GM12878 (cell line): ENCODE results near the gene NDC80. TPM values are rescaled to one million over a fixed set of nuclear protein-coding genes. Genes with fewer than 3 reads are reported as not detected.

Source experiments
- ATAC-seq: fragments of 200-7000 bp; cut with Tn5 transposase; 3 replicates; pipeline ENCODE4 v1.9.1; 2020; ENCODE audit warnings: mild to moderate bottlenecking, moderate library complexity
- BruUV-seq: library from RNA; stranded (reverse); fragments of 400-500 nt; replicated peaks from 2 replicates; lab custom pipeline; 2021; lab: Mats Ljungman, UMichigan
- CTCF ChIA-PET: fragments of 300-600 bp; sonication (Branson Sonifier 250); formaldehyde crosslinking; extraction: SDS; loops from one replicate; lab custom pipeline; 2021; ENCODE audit warnings: inconsistent platforms; lab: Yijun Ruan, JAX
- POLR2A ChIA-PET: fragments of 350-600 bp; formaldehyde crosslinking; extraction: SDS; loops from one replicate; lab custom pipeline; 2021; ENCODE audit warnings: inconsistent platforms; lab: Charles Lee
- RAD21 ChIA-PET: fragments of 300-600 bp; sonication (Branson Sonifier 250); formaldehyde crosslinking; loops from one replicate; lab custom pipeline; 2023; ENCODE audit warnings: antibody characterized with exemption; ENCODE audit not compliant: unreplicated experiment; lab: Charles Lee
- SMC1A ChIA-PET: fragments of 300-600 bp; sonication (Branson Sonifier 250); formaldehyde crosslinking; loops from one replicate; lab custom pipeline; 2023; ENCODE audit not compliant: unreplicated experiment, uncharacterized antibody; lab: Charles Lee
- DNase-seq: peaks from one replicate; pipeline ENCODE4 v3.0.0-alpha.2; 2011; ENCODE audit warnings: low read depth, low spot score
- FAIRE-seq: peaks from 3 replicates; lab custom pipeline; 2011; peaks lifted over from hg19 to GRCh38; lab: Jason Lieb, UNC
- H2AFZ ChIP-seq: 2 replicates; pipeline ENCODE4 v1.6.0; 2011; ENCODE audit warnings: low read depth, low read length, control low read depth; ENCODE audit not compliant: control insufficient read depth
- H3K27ac ChIP-seq: 2 replicates; pipeline ENCODE4 v1.5.1; 2011; ENCODE audit warnings: control low read depth; ENCODE audit not compliant: control insufficient read depth, insufficient read depth
- H3K27me3 ChIP-seq, 2 experiments: replicated peaks in 1 of 2; 2 replicates each; pipeline versions ENCODE4 v1.6.0 to v1.6.1; 2011; ENCODE audit warnings: low read length in 1 of 2; ENCODE audit not compliant: control insufficient read depth in 2 of 2, insufficient read depth in 2 of 2
- H3K36me3 ChIP-seq, 2 experiments: 2 replicates each; pipeline ENCODE4 v1.5.1; 2011; ENCODE audit warnings: low read length in 1 of 2; ENCODE audit not compliant: control insufficient read depth in 2 of 2, insufficient read depth in 2 of 2
- H3K4me1 ChIP-seq: 2 replicates; pipeline ENCODE4 v1.6.1; 2011; ENCODE audit warnings: mild to moderate bottlenecking, low read length, moderate library complexity, mixed read lengths; ENCODE audit not compliant: control insufficient read depth, insufficient read depth
- H3K4me2 ChIP-seq: 2 replicates; pipeline ENCODE4 v1.6.0; 2011; ENCODE audit warnings: control low read depth; ENCODE audit not compliant: control insufficient read depth, insufficient read depth
- H3K4me3 ChIP-seq: fragments of 200-600 bp; sonication (generic); 2 replicates; pipeline ENCODE4 v1.5.1; 2016
- H3K79me2 ChIP-seq: 2 replicates; pipeline ENCODE4 v1.6.0; 2011; ENCODE audit warnings: low read length; ENCODE audit not compliant: control insufficient read depth, insufficient read depth
- H3K9ac ChIP-seq: 2 replicates; pipeline ENCODE4 v1.8.0; 2011; ENCODE audit warnings: low read length, control low read depth, mixed read lengths; ENCODE audit not compliant: control insufficient read depth, insufficient read depth
- H3K9me3 ChIP-seq: replicated peaks from 3 replicates; pipeline ENCODE4 v1.5.1; 2011; ENCODE audit warnings: mild to moderate bottlenecking, low read length; ENCODE audit not compliant: control insufficient read depth, insufficient read depth
- H4K20me1 ChIP-seq: 2 replicates; pipeline ENCODE4 v1.6.0; 2011; ENCODE audit not compliant: control insufficient read depth, insufficient read depth
- ASH2L ChIP-seq: fragments of 300-600, 200-600 bp; sonication (generic); IDR thresholded peaks from 2 replicates; pipeline ENCODE4 v1.6.1; 2017; ENCODE audit warnings: low read depth, mild to moderate bottlenecking, borderline replicate concordance
- DPF2 ChIP-seq: fragments of 450-650 bp; IDR thresholded peaks from 2 replicates; pipeline ENCODE4 v1.6.1; 2017; ENCODE audit warnings: mild to moderate bottlenecking
- FOS ChIP-seq: IDR thresholded peaks from 3 replicates; pipeline ENCODE4 v1.6.1; 2011; ENCODE audit warnings: borderline replicate concordance; ENCODE audit not compliant: insufficient read length; ENCODE audit errors: extremely low read depth
- GABPA ChIP-seq: IDR thresholded peaks from 2 replicates; pipeline ENCODE4 v1.6.1; 2014; ENCODE audit warnings: antibody characterized with exemption, low read depth, mild to moderate bottlenecking, inconsistent platforms
- HCFC1 ChIP-seq: fragments of 150-350 bp; IDR thresholded peaks from 2 replicates; pipeline ENCODE4 v1.6.1; 2014; ENCODE audit warnings: low read length
- LARP7 ChIP-seq: fragments of 450-650 bp; IDR thresholded peaks from 2 replicates; pipeline ENCODE4 v1.6.1; 2017; ENCODE audit warnings: mild to moderate bottlenecking
- PML ChIP-seq: IDR thresholded peaks from 2 replicates; pipeline ENCODE4 v1.6.1; 2012; ENCODE audit warnings: low read length, inconsistent platforms
- POLR2AphosphoS2 ChIP-seq: IDR thresholded peaks from 2 replicates; pipeline ENCODE4 v1.6.1; 2011; ENCODE audit warnings: low read depth, mild to moderate bottlenecking, low read length, improper control_type of control experiment, moderate library complexity
- RAD21 ChIP-seq: IDR thresholded peaks from 2 replicates; pipeline ENCODE4 v1.6.1; 2011; ENCODE audit warnings: mild to moderate bottlenecking, low read depth, low read length, moderate library complexity; ENCODE audit not compliant: insufficient read depth
- RBBP5 ChIP-seq: fragments of 200-600 bp; sonication (generic); conservative IDR thresholded peaks from 2 replicates; pipeline ENCODE4 v1.6.1; 2016
- RELA ChIP-seq: fragments of 450-650 bp; IDR thresholded peaks from 2 replicates; pipeline ENCODE4 v1.8.0; 2014; ENCODE audit warnings: borderline replicate concordance; ENCODE audit not compliant: partially characterized antibody
- SIN3A ChIP-seq: IDR thresholded peaks from 2 replicates; pipeline ENCODE4 v1.6.1; 2012; ENCODE audit warnings: low read depth, low read length, improper control_type of control experiment
- STAT1 ChIP-seq: fragments of 450-650 bp; conservative IDR thresholded peaks from 2 replicates; pipeline ENCODE4 v1.6.1; 2014; ENCODE audit warnings: antibody characterized with exemption, mild to moderate bottlenecking
- SUZ12 ChIP-seq: fragments of 200-600 bp; sonication (generic); IDR thresholded peaks from one replicate; pipeline ENCODE4 v1.6.1; 2018; ENCODE audit warnings: antibody characterized with exemption, mild to moderate bottlenecking; ENCODE audit not compliant: unreplicated experiment
- YBX1 ChIP-seq: fragments of 450-650 bp; IDR thresholded peaks from 2 replicates; pipeline ENCODE4 v1.6.1; 2016; ENCODE audit warnings: antibody characterized with exemption
- WGBS: methylation state at CpG from one replicate; pipeline ENCODE4 v1.1.6; 2016; ENCODE audit warnings: low lambda C conversion rate; ENCODE audit not compliant: insufficient replicate concordance, insufficient coverage; ENCODE audit errors: missing lambda C conversion rate; 5-methylcytosine and 5-hydroxymethylcytosine counted together
- in situ Hi-C: fragments of 300-500 bp; cut with MboI; formaldehyde crosslinking; loops from 9 replicates; pipeline ENCODE4 v1.14.3; 2018; ENCODE audit warnings: mixed read lengths
- intact Hi-C: fragments of 100-400 bp; cut with micrococcal nuclease; formaldehyde crosslinking; loops from one replicate; pipeline ENCODE4 v1.14.2; 2022; ENCODE audit not compliant: unreplicated experiment
- polyA plus RNA-seq, 11 experiments: library from polyadenylated mRNA; depleted of rRNA in 4 of 11; unstranded in 6 of 11; stranded (reverse) in 5 of 11; fragments of >200 nt; fragmentation: Nextera tagmentation in 4 of 11; fragmentation: Illumina TruSeq in 1 of 11; extraction: Ambion mirVana in 4 of 11; extraction: Trizol in 1 of 11; gene quantifications; 1 replicate in 1 of 11; 2 replicates in 10 of 11; pipeline versions ENCODE4 v1.2.1 to v1.2.3, GENCODE V29; 2011 to 2016; ENCODE audit warnings: inconsistent platforms in 2 of 11, missing spikeins in 2 of 11, low read depth in 1 of 11
- total RNA-seq, 4 experiments: library from RNA; depleted of rRNA in 3 of 4; stranded (reverse); fragments of >200 nt in 3 of 4; fragmentation: Illumina TruSeq in 1 of 4; extraction: Trizol in 1 of 4; gene quantifications; 2 replicates each; pipeline versions ENCODE4 v1.2.1 to v1.2.3, GENCODE V29; 2013 to 2021
- TF ChIP-seq, protein P1 (sequence below): fragments of 450-650 bp; IDR thresholded peaks from 2 replicates; pipeline ENCODE4 v1.6.1; 2014; ENCODE audit warnings: mild to moderate bottlenecking

NDC80 gene
- total and polyA plus RNA-seq, 10 of the 15 experiments (the other 5 are each of a cell fraction or from before 2014, with no cell fraction given) = 36.5 to 80.8 (median 54.7) TPM

DNA sequence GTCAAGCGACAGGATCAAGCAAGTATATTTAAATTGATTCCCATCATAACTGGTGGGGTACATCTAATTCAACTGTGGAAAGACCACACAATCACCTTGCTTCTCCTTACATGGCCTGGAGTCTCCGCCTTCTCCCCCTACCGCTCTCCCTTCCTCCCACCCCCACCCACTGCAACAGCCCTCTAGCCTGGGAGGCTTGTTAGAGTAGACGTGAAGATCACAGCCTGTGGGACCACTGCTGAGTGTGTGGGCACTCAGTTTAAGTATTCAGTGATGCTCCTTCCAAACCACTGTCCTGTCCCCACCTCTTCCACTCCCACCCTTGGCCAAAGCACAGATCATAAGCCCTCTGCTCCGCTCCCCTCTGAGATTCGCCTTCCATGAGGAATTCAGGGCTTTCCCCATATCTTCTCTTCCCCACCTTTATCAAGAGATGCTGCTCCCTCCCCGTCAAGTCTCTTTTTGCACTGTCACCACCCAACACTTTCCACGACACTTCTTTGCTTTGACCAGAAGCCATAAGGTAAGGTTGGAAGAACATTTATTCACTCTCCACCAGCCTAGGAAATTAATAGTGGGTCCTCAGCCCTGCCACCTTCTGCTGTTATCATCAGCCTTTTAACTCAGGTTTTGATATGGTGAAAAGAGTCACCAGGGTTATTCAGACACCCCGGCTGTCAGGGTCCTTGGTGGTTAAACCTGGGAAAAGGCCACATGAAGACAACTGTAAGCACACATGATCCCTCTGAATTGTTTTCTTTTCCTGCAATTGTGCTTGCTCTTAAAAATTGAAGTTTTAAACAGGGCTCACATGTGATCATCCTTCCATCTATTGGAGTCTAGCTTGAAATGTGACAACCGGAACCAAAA lies 1.8 kb upstream of the NDC80 start:
- ATAC-seq (no peak), DNase-seq (no peak), FAIRE-seq (no peak)
- intact Hi-C loops = loop anchor here (5.0 kb wide), 1 partner anchor 678 kb away; the partner anchor contains the start of gene MYL12A
- ChIA-PET POLR2A (interaction anchor here (0.8 to 1.4 kb wide), 2 partner anchors 67 to 95 kb away, joined by 4 read pairs; no protein-coding TSS in a partner anchor), RAD21 (interaction anchor here (0.8 to 2.5 kb wide), 2 partner anchors 36 to 68 kb away, joined by 5 to 11 read pairs; no protein-coding TSS in a partner anchor), SMC1A (interaction anchor here (1.3 kb wide), 1 partner anchor 86 kb away, joined by 7 read pairs; the partner anchor contains the start of gene SMCHD1), CTCF (interaction anchor here (2.7 kb wide), 1 partner anchor 21 kb away, joined by 16 read pairs; no protein-coding TSS in a partner anchor)
- H3K79me2 ChIP-seq = peaks cover 55% of the 10 kb centered on the region
- H3K4me3 ChIP-seq = peak overlapping the region; percentile 82
- 84% methylated on average over 10 of the region's 10 CpGs for WGBS
- no peaks in the 10 kb centered on the region for H4K20me1 ChIP-seq
- TF ChIP-seq YBX1 (no peak), LARP7 (no peak), SIN3A (no peak), SUZ12 (no peak), RBBP5 (no peak), FOS (no peak), STAT1 (no peak), RELA (no peak), PML (no peak), ASH2L (no peak), GABPA (no peak), DPF2 (no peak), RAD21 (no peak), HCFC1 (no peak), POLR2AphosphoS2 (no peak)
- TF ChIP-seq, protein P1, sequence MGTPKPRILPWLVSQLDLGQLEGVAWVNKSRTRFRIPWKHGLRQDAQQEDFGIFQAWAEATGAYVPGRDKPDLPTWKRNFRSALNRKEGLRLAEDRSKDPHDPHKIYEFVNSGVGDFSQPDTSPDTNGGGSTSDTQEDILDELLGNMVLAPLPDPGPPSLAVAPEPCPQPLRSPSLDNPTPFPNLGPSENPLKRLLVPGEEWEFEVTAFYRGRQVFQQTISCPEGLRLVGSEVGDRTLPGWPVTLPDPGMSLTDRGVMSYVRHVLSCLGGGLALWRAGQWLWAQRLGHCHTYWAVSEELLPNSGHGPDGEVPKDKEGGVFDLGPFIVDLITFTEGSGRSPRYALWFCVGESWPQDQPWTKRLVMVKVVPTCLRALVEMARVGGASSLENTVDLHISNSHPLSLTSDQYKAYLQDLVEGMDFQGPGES = no peak
- H3K9me3 ChIP-seq = no peaks in the 10 kb centered on the region
- no peaks in the 10 kb centered on the region for H3K27me3 ChIP-seq
- H3K4me1 ChIP-seq = peaks cover 5% of the 10 kb centered on the region
- H2AFZ ChIP-seq = no peak overlapping the region
- BruUV-seq = no TSS peak
- in situ Hi-C loops = no loop called here
- peak overlapping the region; percentile 97 for H3K9ac ChIP-seq
- peaks cover 0 to 4% of the 10 kb centered on the region in 2 experiments; a peak in 1 of 4 replicates for H3K36me3 ChIP-seq
- no peak overlapping the region for H3K27ac ChIP-seq
- H3K4me2 ChIP-seq = peak overlapping the region; percentile 64
